AG20443 (cell line): ENCODE results near the gene GCDH.

Source experiments
- DNase-seq: peaks from one replicate; pipeline ENCODE4 v3.0.0; 2012; ENCODE audit warnings: low spot score, mixed read lengths

Gene GCDH

GRCh38 chr19:12940897-12941296, 49.9 kb downstream of the GCDH start:
- no peak for DNase-seq

DNA sequence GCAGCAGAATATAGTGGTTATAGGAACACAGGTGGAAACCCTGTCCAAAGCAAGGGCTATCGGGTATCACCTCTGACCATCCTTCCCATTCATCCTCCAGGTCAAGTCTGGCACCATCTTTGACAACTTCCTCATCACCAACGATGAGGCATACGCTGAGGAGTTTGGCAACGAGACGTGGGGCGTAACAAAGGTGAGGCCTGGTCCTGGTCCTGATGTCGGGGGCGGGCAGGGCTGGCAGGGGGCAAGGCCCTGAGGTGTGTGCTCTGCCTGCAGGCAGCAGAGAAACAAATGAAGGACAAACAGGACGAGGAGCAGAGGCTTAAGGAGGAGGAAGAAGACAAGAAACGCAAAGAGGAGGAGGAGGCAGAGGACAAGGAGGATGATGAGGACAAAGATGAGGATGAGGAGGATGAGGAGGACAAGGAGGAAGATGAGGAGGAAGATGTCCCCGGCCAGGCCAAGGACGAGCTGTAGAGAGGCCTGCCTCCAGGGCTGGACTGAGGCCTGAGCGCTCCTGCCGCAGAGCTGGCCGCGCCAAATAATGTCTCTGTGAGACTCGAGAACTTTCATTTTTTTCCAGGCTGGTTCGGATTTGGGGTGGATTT, 52.6 kb downstream of the GCDH start:
- DNase-seq, result no peak

- no peak for DNase-seq
Measured at GRCh38 chr19:12944104-12944674, 53.2 kb downstream of the GCDH start.

- DNase-seq, result peak; percentile 97
Measured at GRCh38 chr19:12945479-12946091, 54.6 kb downstream of the GCDH start, which contains the start of gene RAD23A. RAD23A (plus strand) TSS chr19:12945862; CDS start chr19:12945949, 87 bp downstream.

GRCh38 chr19:12946092-12946721, 55.2 kb downstream of the GCDH start:
- peak; percentile 89 for DNase-seq

DNA sequence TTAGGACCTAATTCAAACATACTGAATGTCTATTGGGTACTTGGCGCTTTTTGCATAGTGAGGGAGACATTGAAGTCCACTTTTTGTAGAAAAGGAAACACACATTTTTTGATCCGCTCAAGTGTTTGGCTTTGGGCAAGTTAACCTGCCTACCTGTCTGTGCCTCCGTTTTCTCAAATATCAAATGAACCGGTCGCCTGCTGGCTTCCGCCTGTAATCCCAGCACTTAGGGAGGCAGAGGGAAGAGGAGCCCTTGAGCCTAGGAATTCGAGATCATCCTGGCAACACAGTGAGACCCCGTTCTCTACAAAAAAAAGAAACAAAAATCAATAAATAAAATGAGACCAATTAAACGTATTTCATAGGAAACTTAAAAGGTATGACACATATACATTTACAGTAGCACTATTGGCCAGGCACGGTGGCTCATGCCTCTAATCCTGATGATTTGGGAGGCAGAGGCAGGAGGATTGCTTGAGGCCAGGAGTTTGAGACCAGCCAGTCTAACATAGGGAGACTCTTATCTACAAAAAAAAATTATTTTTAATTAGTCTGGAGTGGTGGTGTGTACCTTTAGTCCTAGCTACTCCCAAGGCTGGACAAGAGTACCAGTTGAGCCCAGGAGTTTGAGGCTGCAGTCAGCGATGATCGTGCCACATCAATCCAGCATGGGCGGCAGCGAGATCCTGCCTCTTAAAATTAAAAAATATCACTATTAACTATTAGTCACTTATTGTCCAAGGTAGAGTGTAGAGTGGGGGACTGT, 56.0 kb downstream of the GCDH start:
- no peak for DNase-seq

GRCh38 chr19:12947702-12948611, 57.0 kb downstream of the GCDH start:
- no peak for DNase-seq

- no peak for DNase-seq
Measured at GRCh38 chr19:12948612-12949362, 57.8 kb downstream of the GCDH start.
